Liver (tissue), 9 donors: ENCODE measurements around the gene CALB2. TPM values are rescaled to one million over a fixed set of nuclear protein-coding genes. Genes with fewer than 3 reads are reported as not detected.

Experiments used
- DNase-seq: peaks from one replicate; pipeline ENCODE4 v3.0.0-alpha.2; 2017; ENCODE audit warnings: low spot score
- H3K27ac ChIP-seq, 2 donors: one replicate each; pipeline ENCODE4 v1.7.0; 2013; ENCODE audit warnings: inconsistent platforms in 2 of 2, low read length in 2 of 2, control low read depth in 1 of 2, low read depth in 1 of 2, mild to moderate bottlenecking in 1 of 2
- H3K27me3 ChIP-seq, 4 donors: one replicate each; pipeline versions ENCODE4 v1.6.1 to v1.7.0; 2013; ENCODE audit warnings: low read length in 3 of 4, inconsistent platforms in 1 of 4, mild to moderate bottlenecking in 1 of 4, moderate library complexity in 1 of 4; ENCODE audit not compliant: control insufficient read depth in 4 of 4, insufficient read depth in 4 of 4
- H3K36me3 ChIP-seq, 4 donors: one replicate each; pipeline versions ENCODE4 v1.6.1 to v1.7.0; 2013; ENCODE audit warnings: low read length in 3 of 4, mild to moderate bottlenecking in 3 of 4, low read depth in 1 of 4, moderate library complexity in 1 of 4; ENCODE audit not compliant: control insufficient read depth in 4 of 4, insufficient read depth in 3 of 4
- H3K4me1 ChIP-seq, 4 donors: one replicate each; pipeline versions ENCODE4 v1.6.1 to v1.7.0; 2013; ENCODE audit warnings: low read length in 3 of 4, mild to moderate bottlenecking in 3 of 4, moderate library complexity in 1 of 4; ENCODE audit not compliant: control insufficient read depth in 4 of 4, insufficient read depth in 4 of 4
- H3K4me3 ChIP-seq, 3 donors: one replicate each; pipeline versions ENCODE4 v1.6.1 to v1.7.0; 2013; ENCODE audit warnings: low read length in 3 of 3, control low read depth in 1 of 3, low read depth in 1 of 3, mild to moderate bottlenecking in 1 of 3
- H3K9ac ChIP-seq, 2 donors: one replicate each; pipeline ENCODE4 v1.7.0; 2013; ENCODE audit warnings: low read length in 2 of 2, mild to moderate bottlenecking in 2 of 2, moderate library complexity in 2 of 2, control low read depth in 1 of 2, low read depth in 1 of 2
- H3K9me3 ChIP-seq, 4 donors: one replicate each; pipeline versions ENCODE4 v1.6.1 to v1.7.0; 2013; ENCODE audit warnings: low read length in 3 of 4; ENCODE audit not compliant: control insufficient read depth in 4 of 4
- ATF3 ChIP-seq: IDR thresholded peaks from 2 replicates; pipeline ENCODE4 v1.6.1; 2016; ENCODE audit warnings: antibody characterized with exemption
- CTCF ChIP-seq: fragments of 150-350 bp; IDR thresholded peaks from 2 replicates; pipeline ENCODE4 v1.5.1; 2017; ENCODE audit warnings: improper control_type of control experiment, low read depth, low read length; ENCODE audit not compliant: missing input control
- EGR1 ChIP-seq, 2 donors: IDR thresholded peaks; 2 replicates each; pipeline ENCODE4 v1.6.1; 2016 to 2018; ENCODE audit warnings: antibody characterized with exemption in 2 of 2, low read depth in 2 of 2
- FOXA1 ChIP-seq: IDR thresholded peaks from 2 replicates; pipeline ENCODE4 v1.6.1; 2016; ENCODE audit warnings: antibody characterized with exemption
- FOXA2 ChIP-seq: IDR thresholded peaks from 2 replicates; pipeline ENCODE4 v1.6.1; 2016; ENCODE audit warnings: antibody characterized with exemption
- GABPA ChIP-seq, 2 donors: IDR thresholded peaks in 1 of 2; conservative IDR thresholded peaks in 1 of 2; 2 replicates each; pipeline ENCODE4 v1.6.1; 2016; ENCODE audit warnings: antibody characterized with exemption in 2 of 2, mild to moderate bottlenecking in 1 of 2, moderate library complexity in 1 of 2
- HNF4G ChIP-seq: IDR thresholded peaks from 2 replicates; pipeline ENCODE4 v1.6.1; 2016; ENCODE audit warnings: antibody characterized with exemption
- JUND ChIP-seq, 2 donors: IDR thresholded peaks; 2 replicates each; pipeline ENCODE4 v1.6.1; 2016; ENCODE audit warnings: antibody characterized with exemption in 2 of 2
- MAX ChIP-seq: IDR thresholded peaks from 2 replicates; pipeline ENCODE4 v1.6.1; 2016; ENCODE audit warnings: antibody characterized with exemption
- NR2F2 ChIP-seq: IDR thresholded peaks from 2 replicates; pipeline ENCODE4 v1.6.1; 2016; ENCODE audit warnings: antibody characterized with exemption
- RAD21 ChIP-seq, 2 donors: IDR thresholded peaks; 2 replicates each; pipeline ENCODE4 v1.6.1; 2016; ENCODE audit warnings: antibody characterized with exemption in 2 of 2, mild to moderate bottlenecking in 2 of 2
- REST ChIP-seq: IDR thresholded peaks from 2 replicates; pipeline ENCODE4 v1.6.1; 2016; ENCODE audit warnings: antibody characterized with exemption, mild to moderate bottlenecking
- RXRA ChIP-seq, 2 donors: IDR thresholded peaks; 2 replicates each; pipeline ENCODE4 v1.6.1; 2017 to 2018; ENCODE audit warnings: antibody characterized with exemption in 2 of 2, mild to moderate bottlenecking in 1 of 2
- SP1 ChIP-seq: IDR thresholded peaks from 2 replicates; pipeline ENCODE4 v1.6.1; 2018; ENCODE audit warnings: antibody characterized with exemption, mild to moderate bottlenecking
- TAF1 ChIP-seq: conservative IDR thresholded peaks from 2 replicates; pipeline ENCODE4 v1.6.1; 2016; ENCODE audit warnings: antibody characterized with exemption, mild to moderate bottlenecking
- YY1 ChIP-seq: IDR thresholded peaks from 2 replicates; pipeline ENCODE4 v1.6.1; 2016; ENCODE audit warnings: antibody characterized with exemption, mild to moderate bottlenecking
- ZBTB33 ChIP-seq: IDR thresholded peaks from 2 replicates; pipeline ENCODE4 v1.6.1; 2016; ENCODE audit warnings: antibody characterized with exemption
- WGBS: extraction: QIAGEN DNeasy Blood & Tissue Kit; methylation state at CpG from one replicate; pipeline ENCODE4 v1.1.7; 2013; 5-methylcytosine and 5-hydroxymethylcytosine counted together
- polyA plus RNA-seq, 2 donors: library from polyadenylated mRNA; stranded (reverse) in 1 of 2; unstranded in 1 of 2; fragments of 200-250 nt in 1 of 2; fragments of >200 nt in 1 of 2; fragmentation: Nextera tagmentation in 1 of 2; extraction: Ambion mirVana in 1 of 2; gene quantifications; one replicate each; pipeline versions ENCODE4 v1.2.1 to v1.2.3, GENCODE V29; 2013 to 2015
- total RNA-seq, 2 donors: library from RNA; depleted of rRNA; stranded (reverse); fragments of >200 nt; gene quantifications; one replicate each; pipeline ENCODE4 v1.2.3, GENCODE V29; 2014
- donor health status: healthy.
- donor health status: healthy.
- donor health status: healthy.
- donor health status: healthy.
- donor health status: healthy.

CALB2 gene
- total and polyA plus RNA-seq, 4 donors: not detected

GRCh38 chr16:71338632-71339031, 19.9 kb upstream of the CALB2 start:
- TF ChIP-seq YY1 (no peak), RAD21 (IDR thresholded peaks at IDR 0.05) (no peak), RXRA (IDR thresholded peaks at IDR 0.05) (no peak), ZBTB33 (no peak), HNF4G (no peak), GABPA (IDR thresholded peaks at IDR 0.05 in 1 of 2, conservative IDR thresholded peaks at IDR 0.05 in 1 of 2) (no peak), REST (no peak), CTCF (no peak), NR2F2 (no peak), MAX (no peak), SP1 (no peak), TAF1 (no peak), EGR1 (IDR thresholded peaks at IDR 0.05; ENCODE audit: low read depth in 2 of 2) (no peak), JUND (IDR thresholded peaks at IDR 0.05) (no peak), ATF3 (no peak), FOXA2 (no peak), FOXA1 (no peak)
- Histone ChIP-seq H3K36me3 (no peaks in the 10 kb centered on the region), H3K4me1 (no peaks in the 10 kb centered on the region), H3K27ac (no peak overlapping the region), H3K27me3 (no peaks in the 10 kb centered on the region), H3K9ac (no peak overlapping the region), H3K4me3 (no peak overlapping the region), H3K9me3 (peaks cover 0 to 4% (median 0%) of the 10 kb centered on the region in 4 donors)
- DNase-seq: no peak
- 80% methylated on average over 1 of the region's 1 CpG for WGBS
